Heart left ventricle (tissue), 13 donors: ENCODE results near the gene CEP20.

Source experiments
- POLR2A ChIP-seq, 2 donors: fragments of 450-650 bp; IDR thresholded peaks; one replicate each; pipeline ENCODE4 v1.6.1; 2017; ENCODE audit warnings: antibody characterized with exemption in 2 of 2, mild to moderate bottlenecking in 2 of 2, moderate library complexity in 2 of 2
- TF ChIP-seq, protein P1 (sequence below), 12 donors: fragments of 200-600 bp; sonication (generic) in 4 of 12; IDR thresholded peaks; one replicate each; pipeline versions ENCODE4 v1.5.0 to v1.8.0; 2018 to 2022; ENCODE audit warnings: antibody characterized with exemption in 12 of 12, mild to moderate bottlenecking in 5 of 12
- donor health status: ischemic (EF 13 %, LVEDD 7.1; RV severe dilation, severe dysfunction).
- donor health status: DM: no; HTN: yes; CAD: no.
- donor health status: DM: no; HTN: no; CAD: no.
- donor health status: ischemic (EF 25% LVEDD 6.9; RV normal size, moderate dysfunction).
- donor health status: ischemic (EF 25% LVEDD 5.7; RV mildly dilated, moderate dysfunction).
- donor health status: ischemic (EF 35%, LVEDD 5.7; RV mildly dilated, moderate dysfunction).
- donor health status: nonischemic (EF 11% LVEDD 7.7; RV severe dilation, severe dysfunction).
- donor health status: DM: yes; HTN: yes; CAD: no.
- donor health status: PGD.
- donor health status: ischemic (EF 29% LVEDD 5.4; RV normal size, mild dysfunction).
- donor health status: nonischemic (EF 23%, LVEDD 6.1; RV moderate dilation, normal function).

DNA sequence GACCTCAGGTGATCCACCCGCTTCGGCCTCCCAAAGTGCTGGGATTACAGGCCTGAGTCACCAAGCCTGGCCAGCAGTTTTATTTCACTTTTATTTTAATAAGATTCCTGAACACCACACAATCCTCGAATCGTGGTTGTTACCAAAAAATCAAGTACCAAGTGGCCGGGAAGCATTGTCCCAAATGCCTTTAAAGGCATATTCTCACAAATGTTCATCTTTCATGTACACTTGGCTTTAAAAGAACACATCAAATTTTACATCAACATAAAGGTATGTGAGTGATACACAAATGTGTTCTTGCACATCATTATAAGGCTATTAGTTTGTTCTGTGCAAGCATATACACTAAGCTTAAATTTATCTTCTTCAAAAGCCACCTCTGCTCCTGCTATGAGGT, 23.5 kb downstream of the CEP20 start:
- TF ChIP-seq, protein P1, sequence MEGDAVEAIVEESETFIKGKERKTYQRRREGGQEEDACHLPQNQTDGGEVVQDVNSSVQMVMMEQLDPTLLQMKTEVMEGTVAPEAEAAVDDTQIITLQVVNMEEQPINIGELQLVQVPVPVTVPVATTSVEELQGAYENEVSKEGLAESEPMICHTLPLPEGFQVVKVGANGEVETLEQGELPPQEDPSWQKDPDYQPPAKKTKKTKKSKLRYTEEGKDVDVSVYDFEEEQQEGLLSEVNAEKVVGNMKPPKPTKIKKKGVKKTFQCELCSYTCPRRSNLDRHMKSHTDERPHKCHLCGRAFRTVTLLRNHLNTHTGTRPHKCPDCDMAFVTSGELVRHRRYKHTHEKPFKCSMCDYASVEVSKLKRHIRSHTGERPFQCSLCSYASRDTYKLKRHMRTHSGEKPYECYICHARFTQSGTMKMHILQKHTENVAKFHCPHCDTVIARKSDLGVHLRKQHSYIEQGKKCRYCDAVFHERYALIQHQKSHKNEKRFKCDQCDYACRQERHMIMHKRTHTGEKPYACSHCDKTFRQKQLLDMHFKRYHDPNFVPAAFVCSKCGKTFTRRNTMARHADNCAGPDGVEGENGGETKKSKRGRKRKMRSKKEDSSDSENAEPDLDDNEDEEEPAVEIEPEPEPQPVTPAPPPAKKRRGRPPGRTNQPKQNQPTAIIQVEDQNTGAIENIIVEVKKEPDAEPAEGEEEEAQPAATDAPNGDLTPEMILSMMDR (IDR thresholded peaks at IDR 0.05), result no peak
- no peak for TF ChIP-seq POLR2A (IDR thresholded peaks at IDR 0.05)
